GM19438 (cell line): ENCODE results near the gene PRPSAP2.

Experiments
- ATAC-seq: cut with Tn5 transposase; IDR thresholded peaks from one replicate; pipeline ENCODE4 v1.9.1; 2021; ENCODE audit warnings: low read depth; ENCODE audit not compliant: unreplicated experiment

Gene PRPSAP2

DNA sequence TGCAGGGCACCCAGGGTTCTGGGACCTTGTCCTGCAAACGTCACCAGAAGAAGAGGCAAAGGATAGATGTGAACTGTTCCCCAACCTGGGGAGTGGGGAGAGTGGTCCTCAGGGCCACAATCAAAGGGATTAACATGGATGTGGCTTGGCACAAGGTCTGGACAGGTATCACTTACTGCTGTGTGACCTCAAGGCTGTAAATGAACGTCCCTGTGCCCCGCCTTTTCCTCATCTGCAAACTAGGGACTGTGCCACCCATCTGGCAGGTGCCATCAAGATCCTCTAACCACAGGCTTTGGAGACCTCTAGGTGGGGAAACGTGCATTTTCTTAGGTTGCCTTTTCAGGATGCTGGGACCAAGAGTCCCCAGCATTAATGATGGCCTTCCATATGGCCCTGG is 119.1 kb downstream of the PRPSAP2 start:
- no peak for ATAC-seq

DNA sequence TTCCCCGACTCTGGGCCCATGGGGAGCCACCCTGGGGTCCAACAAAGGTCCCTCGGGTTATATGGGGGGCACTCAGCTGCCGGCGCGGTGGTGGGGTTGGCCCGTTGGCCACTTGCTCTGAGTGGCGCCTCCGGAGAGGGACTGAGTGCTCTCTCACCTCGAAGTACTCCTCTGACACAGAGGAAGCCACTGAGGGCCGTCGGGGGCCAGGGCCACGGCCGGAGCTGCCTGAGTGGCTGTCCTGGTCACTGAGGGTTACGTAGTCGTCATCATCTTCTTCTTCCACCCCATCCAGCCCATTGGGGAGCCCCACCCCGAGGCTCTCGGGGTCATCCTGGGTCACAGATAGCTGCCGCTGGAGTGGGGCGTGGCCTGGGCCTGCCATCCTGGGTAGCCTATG is 119.7 kb downstream of the PRPSAP2 start:
- ATAC-seq = no peak

- ATAC-seq = no peak
These were observed 120.1 kb downstream of the PRPSAP2 start for GRCh38 chr17:18978050-18978449.

GRCh38 chr17:18978655-18979054 is 120.7 kb downstream of the PRPSAP2 start:
- no peak for ATAC-seq
